Measurements from ENCODE around the gene PRDM2.
A peak's percentile ranks its signal among the peaks of the same experiment; 100 is the strongest.
"Not testable (repeated sequence)": the region's sequence is repeated elsewhere in the genome, so short reads cannot be mapped to it uniquely, and the experiment has no call there.

PRDM2 gene

DNA sequence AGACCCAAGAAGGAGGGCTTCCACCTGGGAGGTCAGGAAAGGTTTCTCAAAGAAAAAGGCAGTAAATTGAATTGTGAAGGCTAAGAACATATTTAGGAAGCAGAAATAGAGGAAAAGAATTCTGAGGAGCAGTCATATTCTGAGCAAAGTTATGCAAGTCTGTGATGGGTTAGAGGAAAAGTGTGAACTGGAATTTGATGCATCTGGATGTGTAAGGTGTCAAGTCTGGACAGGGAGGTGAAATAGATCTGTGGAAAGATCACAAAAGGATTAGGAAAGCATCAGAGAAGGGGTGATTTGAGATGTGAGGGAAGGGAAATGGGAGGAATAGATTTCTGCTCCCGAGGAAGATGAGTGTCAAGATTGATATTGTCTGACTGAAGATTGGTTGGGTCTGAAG is 18.1 kb upstream of the PRDM2 start:
- peaks cover 22 to 36% of the 10 kb centered on the region in 2 donors for H3K27me3 Mint-ChIP-seq
- no peak for DNase-seq
- H3K4me3 Mint-ChIP-seq = no peak overlapping the region
- no peaks in the 10 kb centered on the region for H3K9me3 Mint-ChIP-seq
- no peaks in the 10 kb centered on the region for H3K4me1 Mint-ChIP-seq (ENCODE audit: low read depth in 2 of 2)
- ATAC-seq (replicated peaks) = no peak
- no peak overlapping the region for H3K27ac Mint-ChIP-seq
- no peaks in the 10 kb centered on the region for H3K36me3 Mint-ChIP-seq (ENCODE audit: insufficient read depth)

DNA sequence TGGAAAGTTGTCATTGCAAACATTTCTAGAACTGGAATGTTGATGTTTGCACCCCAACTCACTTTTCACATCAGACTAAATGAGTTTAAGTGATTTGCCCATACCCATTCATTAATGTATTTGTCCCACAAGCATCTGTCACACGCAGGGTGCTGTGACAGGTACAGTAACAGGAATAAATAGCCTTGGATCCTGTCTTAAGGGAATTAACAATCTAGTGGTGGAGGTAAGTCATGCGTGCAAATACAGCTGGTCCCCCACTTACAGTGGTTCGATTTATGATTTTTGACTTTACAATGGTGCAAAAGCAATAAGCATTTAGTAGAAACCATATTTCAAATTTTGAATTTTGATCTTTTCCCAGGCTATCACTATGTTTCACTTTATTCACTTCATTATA is 17.5 kb upstream of the PRDM2 start:
- DNase-seq = no peak
- H3K9me3 Mint-ChIP-seq = no peaks in the 10 kb centered on the region
- no peak for ATAC-seq (replicated peaks)
- no peaks in the 10 kb centered on the region for H3K4me1 Mint-ChIP-seq (ENCODE audit: low read depth in 2 of 2)
- no peak overlapping the region for H3K27ac Mint-ChIP-seq
- H3K27me3 Mint-ChIP-seq = peaks cover 25 to 36% of the 10 kb centered on the region in 2 donors
- H3K4me3 Mint-ChIP-seq = no peak overlapping the region
- H3K36me3 Mint-ChIP-seq (ENCODE audit: insufficient read depth) = no peaks in the 10 kb centered on the region

DNA sequence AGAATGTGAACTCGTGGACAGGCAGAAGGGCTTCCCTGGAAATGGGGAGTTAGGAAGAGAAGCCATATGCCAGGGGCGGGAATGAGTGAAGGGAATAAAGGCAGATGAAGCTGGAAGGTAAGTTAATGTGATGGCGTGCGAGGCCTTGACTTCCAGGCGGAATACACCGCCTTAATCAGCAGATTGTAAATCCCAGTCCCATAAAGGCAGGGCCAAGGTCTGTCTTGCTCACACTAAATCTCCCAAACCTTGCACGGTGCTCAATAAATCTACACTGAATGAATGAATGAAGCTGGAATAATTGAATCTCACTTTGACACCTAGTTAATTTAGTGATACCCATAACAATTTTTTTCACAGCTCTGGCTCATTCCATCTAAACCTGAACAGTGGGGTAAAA is 16.8 kb upstream of the PRDM2 start:
- Mint-ChIP-seq H3K4me1 (ENCODE audit: low read depth in 2 of 2) (no peaks in the 10 kb centered on the region), H3K36me3 (ENCODE audit: insufficient read depth) (no peaks in the 10 kb centered on the region), H3K27me3 (peaks cover 32 to 37% of the 10 kb centered on the region in 2 donors), H3K27ac (no peak overlapping the region), H3K4me3 (no peak overlapping the region), H3K9me3 (no peaks in the 10 kb centered on the region)
- ATAC-seq (replicated peaks) (no peak), DNase-seq (no peak)

DNA sequence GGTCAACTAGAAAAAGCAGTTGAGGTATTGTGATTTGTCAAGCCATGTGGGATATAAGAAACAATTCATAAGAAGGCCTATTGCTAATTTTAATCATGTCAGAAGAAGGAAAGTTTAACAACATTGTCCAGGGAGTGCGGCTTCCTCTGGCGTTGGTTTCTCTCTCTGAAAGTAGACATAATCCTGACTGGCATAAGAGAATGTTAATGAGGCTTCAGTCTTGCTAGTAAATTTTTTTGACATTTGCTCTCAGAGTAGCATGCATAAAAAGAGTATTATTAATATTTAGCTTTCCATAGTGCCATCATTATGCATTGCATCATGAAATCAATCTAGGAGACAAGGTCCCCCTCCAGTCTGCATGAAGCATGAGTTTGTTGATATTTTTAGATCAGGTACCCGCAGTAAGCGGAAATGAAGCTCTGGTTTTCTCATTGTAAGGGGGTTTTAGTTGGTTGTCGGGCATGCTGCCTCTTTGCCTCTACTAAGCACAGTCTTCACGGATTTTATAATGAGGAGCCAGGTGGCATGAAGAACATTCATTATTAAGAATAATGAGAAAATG is 12.8 kb upstream of the PRDM2 start:
- Mint-ChIP-seq H3K27ac (no peak overlapping the region), H3K4me1 (ENCODE audit: low read depth in 2 of 2) (no peaks in the 10 kb centered on the region), H3K9me3 (no peaks in the 10 kb centered on the region), H3K4me3 (no peak overlapping the region), H3K36me3 (ENCODE audit: insufficient read depth) (no peaks in the 10 kb centered on the region), H3K27me3 (peaks cover 31 to 39% of the 10 kb centered on the region in 2 donors)
- ATAC-seq (replicated peaks) (no peak), DNase-seq (no peak)

DNA sequence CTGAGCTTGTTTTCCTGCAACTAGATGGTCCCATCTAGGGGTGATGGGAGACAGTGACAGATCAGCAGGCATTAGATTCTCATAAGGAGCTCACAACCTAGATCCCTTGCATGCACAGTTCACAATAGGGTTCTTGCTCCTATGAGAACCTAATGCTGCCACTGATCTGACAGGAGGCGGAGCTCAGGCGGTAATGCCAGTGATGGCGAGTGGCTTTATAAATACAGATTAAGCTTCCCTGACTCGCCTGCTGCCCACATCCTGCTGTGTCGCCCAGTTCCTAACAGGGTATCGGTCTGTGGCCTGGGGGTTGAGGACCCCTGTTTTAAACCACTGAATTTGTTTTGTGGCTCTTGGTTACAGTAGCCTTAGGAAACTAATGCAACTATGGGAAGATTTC is 6.9 kb upstream of the PRDM2 start:
- not testable (repeated sequence) for H3K36me3 Mint-ChIP-seq (ENCODE audit: insufficient read depth); H3K4me1 Mint-ChIP-seq (ENCODE audit: low read depth in 2 of 2); H3K4me3 Mint-ChIP-seq; H3K9me3 Mint-ChIP-seq; DNase-seq; H3K27ac Mint-ChIP-seq
- peak; percentile 31 for ATAC-seq (replicated peaks)
- peaks cover 37 to 54% of the 10 kb centered on the region in 2 donors for H3K27me3 Mint-ChIP-seq

DNA sequence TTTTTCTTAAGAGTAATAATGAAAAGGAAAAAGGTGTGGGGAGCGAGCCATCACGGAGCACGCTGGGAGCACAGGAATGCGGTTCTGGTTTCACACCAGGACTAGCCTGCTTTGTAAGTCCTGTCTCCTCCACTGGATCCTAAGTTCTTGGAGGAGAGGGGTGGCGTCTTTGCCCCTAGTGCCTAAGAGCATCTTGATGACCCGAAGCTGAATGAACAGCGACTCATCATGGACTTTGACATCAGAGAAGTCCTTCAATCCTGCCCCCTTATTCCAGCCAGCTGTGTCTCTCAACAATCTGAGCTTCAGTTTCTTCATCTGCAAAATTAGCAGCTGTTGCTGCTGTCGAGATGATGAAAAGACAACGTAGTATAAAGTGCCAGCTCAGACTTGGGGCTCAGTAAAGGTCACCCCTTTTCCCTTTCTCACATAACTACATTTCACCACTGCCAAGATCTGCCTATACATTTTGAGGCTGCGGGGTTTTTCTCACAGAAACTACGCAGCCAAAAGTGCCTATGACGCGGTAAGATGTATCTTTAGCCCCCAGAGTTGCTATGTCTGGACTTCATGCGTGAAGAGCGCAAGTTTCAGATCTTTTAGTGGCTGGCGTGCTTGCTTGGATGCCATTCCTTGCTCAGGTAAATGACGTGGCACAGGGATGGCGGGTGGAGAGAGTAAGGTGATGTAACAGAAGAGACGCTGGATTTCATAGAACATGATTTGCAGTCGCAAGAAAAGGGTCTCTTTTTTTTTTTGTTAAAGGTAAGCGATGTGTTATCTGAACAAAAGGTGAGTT is 4.9 kb upstream of the PRDM2 start:
- ATAC-seq (replicated peaks) (no peak), DNase-seq (no peak)
- no peak overlapping the region for H3K4me3 Mint-ChIP-seq
- H3K36me3 Mint-ChIP-seq (ENCODE audit: insufficient read depth) = peaks cover 15% of the 10 kb centered on the region
- peaks cover 22 to 37% of the 10 kb centered on the region in 2 donors for H3K27me3 Mint-ChIP-seq
- H3K27ac Mint-ChIP-seq = no peak overlapping the region
- H3K9me3 Mint-ChIP-seq = peaks cover 0 to 4% of the 10 kb centered on the region in 2 donors
- H3K4me1 Mint-ChIP-seq (ENCODE audit: low read depth in 2 of 2) = peaks cover 9 to 11% of the 10 kb centered on the region in 2 donors

DNA sequence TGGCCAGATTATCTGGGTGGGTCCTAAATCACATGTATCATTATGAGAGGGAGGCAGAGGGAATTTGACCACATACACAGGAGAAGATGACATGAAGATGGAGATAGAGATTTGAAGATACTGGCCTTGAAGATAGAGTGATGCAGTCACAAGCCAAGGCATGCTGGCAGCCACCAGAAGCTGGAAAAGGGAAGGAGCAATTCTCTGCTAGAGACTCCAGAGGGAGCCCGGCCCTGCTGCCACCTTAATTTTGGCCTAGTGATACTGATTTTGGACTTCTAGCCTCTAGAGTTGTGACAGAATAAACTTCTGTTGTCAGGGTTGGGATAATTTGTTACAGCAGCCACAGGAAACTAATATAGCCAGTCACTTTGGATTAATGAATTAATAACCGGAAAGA is 2.2 kb upstream of the PRDM2 start:
- Mint-ChIP-seq H3K36me3 (ENCODE audit: insufficient read depth) (peaks cover 34% of the 10 kb centered on the region), H3K27ac (no peak overlapping the region), H3K4me3 (peak overlapping the region in 1 of 2 donors; percentile 5), H3K27me3 (peaks cover 15 to 19% of the 10 kb centered on the region in 2 donors), H3K4me1 (ENCODE audit: low read depth in 2 of 2) (peaks cover 23 to 28% of the 10 kb centered on the region in 2 donors), H3K9me3 (peaks cover 0 to 4% of the 10 kb centered on the region in 2 donors)
- no peak for ATAC-seq (replicated peaks)
- DNase-seq = no peak

DNA sequence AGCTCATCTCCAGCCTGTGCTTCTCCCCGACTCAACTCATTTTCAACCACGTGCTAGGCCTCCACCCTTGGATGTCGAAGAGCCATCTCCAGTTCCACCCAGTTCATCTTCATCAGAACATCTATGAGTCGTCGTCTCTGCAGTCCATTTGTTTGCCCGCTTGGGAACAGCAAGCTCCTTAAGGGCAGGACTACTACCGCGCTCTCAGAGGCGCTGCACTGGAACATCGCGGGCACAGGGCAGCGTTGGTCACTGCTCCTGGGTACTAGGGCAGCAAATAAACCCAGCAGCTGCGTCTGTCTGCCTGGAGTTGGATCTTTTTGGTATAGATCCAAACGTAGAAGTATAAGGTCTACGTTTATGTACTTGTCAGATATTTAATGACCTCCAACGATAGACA is 478 bp upstream of the PRDM2 start:
- H3K27ac Mint-ChIP-seq = peak overlapping the region; percentile 83 to 92
- peaks cover 39% of the 10 kb centered on the region for H3K36me3 Mint-ChIP-seq (ENCODE audit: insufficient read depth)
- peak overlapping the region; percentile 79 to 80 for H3K4me3 Mint-ChIP-seq
- H3K27me3 Mint-ChIP-seq = peaks cover 6 to 9% of the 10 kb centered on the region in 2 donors
- DNase-seq (no peak), ATAC-seq (replicated peaks) (no peak)
- peaks cover 25 to 35% of the 10 kb centered on the region in 2 donors for H3K4me1 Mint-ChIP-seq (ENCODE audit: low read depth in 2 of 2)
- H3K9me3 Mint-ChIP-seq = peaks cover 0 to 4% of the 10 kb centered on the region in 2 donors

DNA sequence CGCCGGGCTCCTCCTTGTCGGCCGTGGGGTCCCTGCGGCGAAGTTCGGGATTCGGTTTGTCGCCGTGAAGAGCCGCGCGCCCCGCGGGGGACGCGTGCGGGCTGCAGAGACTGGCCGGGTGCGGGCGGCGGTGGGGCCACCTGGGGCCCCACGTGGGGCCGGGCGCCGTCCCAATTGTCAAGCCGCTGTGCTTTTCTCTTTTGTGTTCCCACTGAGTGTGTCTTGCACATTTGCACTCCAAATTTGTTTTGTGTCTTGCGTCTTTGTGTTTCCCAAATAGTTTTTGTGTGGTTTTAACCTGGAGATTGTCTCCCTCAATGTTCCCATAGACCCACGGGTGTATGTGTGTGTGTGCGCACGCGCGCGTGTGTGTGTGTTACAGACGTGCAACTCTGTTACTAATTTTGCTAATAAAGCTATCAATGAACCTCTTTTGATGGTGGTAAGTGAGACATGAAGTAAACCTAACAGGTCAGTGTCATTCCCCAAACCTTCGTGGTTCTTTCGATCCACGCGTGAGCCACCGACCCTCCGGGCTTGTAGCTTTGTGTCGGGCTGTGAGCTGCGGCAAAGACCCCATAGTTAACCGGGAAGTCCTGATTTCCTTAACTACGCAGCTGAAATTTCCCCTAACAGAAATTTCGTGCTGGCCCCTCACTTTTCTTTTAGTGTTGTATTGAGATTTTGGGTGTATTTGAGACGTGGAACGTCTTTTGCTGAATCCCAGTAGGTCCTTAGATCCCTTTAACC is 708 bp downstream of the PRDM2 start:
- H3K36me3 Mint-ChIP-seq (ENCODE audit: insufficient read depth) = peaks cover 44% of the 10 kb centered on the region
- H3K9me3 Mint-ChIP-seq = peaks cover 0 to 4% of the 10 kb centered on the region in 2 donors
- H3K4me3 Mint-ChIP-seq = peak overlapping the region; percentile 93 to 97
- ATAC-seq (replicated peaks) (peak; percentile 33), DNase-seq (peak; percentile 40 to 59 (median 47))
- peak overlapping the region; percentile 99 for H3K27ac Mint-ChIP-seq
- peaks cover 29 to 45% of the 10 kb centered on the region in 2 donors for H3K4me1 Mint-ChIP-seq (ENCODE audit: low read depth in 2 of 2)
- H3K27me3 Mint-ChIP-seq = peaks cover 0 to under 1% of the 10 kb centered on the region in 2 donors

DNA sequence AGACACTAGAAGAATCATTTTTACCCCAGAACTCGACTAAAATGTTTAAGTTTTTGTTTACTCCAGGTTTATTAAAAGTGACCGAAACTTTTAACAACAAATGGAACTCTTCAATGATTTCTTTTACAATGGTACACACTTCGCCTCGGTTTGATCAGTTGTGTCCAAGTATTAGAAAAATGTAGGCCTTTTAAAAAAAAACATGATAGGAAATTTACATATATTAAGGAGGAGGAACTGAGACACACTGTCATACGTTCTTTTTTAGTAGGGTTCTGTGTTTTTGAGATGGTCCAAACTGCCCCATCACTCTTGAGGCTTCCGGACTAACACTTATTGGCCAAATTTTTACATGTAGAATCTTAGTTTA is 1.3 kb downstream of the PRDM2 start:
- H3K4me1 Mint-ChIP-seq (ENCODE audit: low read depth in 2 of 2) = peaks cover 32 to 49% of the 10 kb centered on the region in 2 donors
- peaks cover 0 to 4% of the 10 kb centered on the region in 2 donors for H3K9me3 Mint-ChIP-seq
- H3K27ac Mint-ChIP-seq = peak overlapping the region; percentile 99
- ATAC-seq (replicated peaks) (no peak), DNase-seq (no peak)
- H3K36me3 Mint-ChIP-seq (ENCODE audit: insufficient read depth) = peaks cover 44% of the 10 kb centered on the region
- no peaks in the 10 kb centered on the region for H3K27me3 Mint-ChIP-seq
- peak overlapping the region; percentile 93 to 97 for H3K4me3 Mint-ChIP-seq

DNA sequence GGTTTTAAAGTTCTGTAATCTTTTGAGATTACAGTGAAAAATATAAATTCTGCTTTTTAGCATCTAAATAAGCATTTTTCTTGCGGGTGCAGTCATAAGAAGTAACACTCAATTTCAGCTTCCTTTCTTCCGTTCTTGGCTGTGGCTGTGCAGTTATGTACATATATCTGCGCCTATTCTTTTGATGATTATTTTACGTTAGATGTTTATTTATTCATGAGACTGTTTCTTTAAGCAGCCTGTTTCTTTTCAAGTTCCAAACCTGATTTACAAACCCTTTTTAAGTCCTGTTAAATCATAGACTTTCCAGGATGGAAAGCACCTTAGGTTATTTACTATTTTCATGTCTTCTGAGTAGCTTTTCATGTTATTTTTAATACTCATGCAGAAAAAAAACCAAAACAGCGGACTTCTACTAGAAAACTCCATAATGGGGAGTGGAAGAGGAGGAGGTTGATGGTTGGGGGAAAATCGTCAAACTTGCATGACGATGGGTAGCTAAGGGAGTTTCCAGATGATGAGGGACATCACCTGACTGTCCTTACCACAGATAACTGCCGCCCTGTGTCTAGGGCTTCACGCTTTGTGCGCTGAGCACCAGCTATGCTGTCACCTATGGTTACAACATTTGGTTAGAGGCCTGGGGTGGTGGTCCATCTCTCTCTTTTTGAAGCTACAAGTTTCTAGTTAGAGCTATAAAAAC is 2.6 kb downstream of the PRDM2 start:
- peaks cover 0 to 3% of the 10 kb centered on the region in 2 donors for H3K9me3 Mint-ChIP-seq
- DNase-seq (peak; percentile 68 to 72 (median 68)), ATAC-seq (replicated peaks) (peak; percentile 86)
- no peaks in the 10 kb centered on the region for H3K27me3 Mint-ChIP-seq
- H3K4me3 Mint-ChIP-seq = peak overlapping the region; percentile 93 to 97
- H3K27ac Mint-ChIP-seq = peak overlapping the region; percentile 99
- H3K36me3 Mint-ChIP-seq (ENCODE audit: insufficient read depth) = peaks cover 49% of the 10 kb centered on the region
- peaks cover 32 to 52% of the 10 kb centered on the region in 2 donors for H3K4me1 Mint-ChIP-seq (ENCODE audit: low read depth in 2 of 2)

DNA sequence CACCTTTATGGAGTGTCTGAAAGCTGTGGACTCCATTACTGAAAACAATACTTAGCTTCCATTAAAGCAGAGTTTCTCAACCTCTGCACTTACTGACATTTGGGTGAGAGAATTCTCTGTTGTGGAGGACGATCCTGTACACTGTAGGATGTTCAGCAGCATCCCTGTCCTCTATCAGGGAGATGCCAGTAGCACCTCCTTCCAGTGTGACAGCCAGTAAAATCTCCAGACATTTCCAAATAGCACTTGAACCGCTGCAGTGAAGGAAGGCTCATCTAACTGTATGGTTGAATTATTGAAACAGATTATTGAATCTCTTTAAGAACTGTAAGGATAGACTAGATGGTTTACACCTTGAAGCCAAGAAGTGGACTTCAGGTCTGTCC is 3.1 kb downstream of the PRDM2 start:
- ATAC-seq (replicated peaks) (no peak), DNase-seq (no peak)
- peak overlapping the region; percentile 93 to 97 for H3K4me3 Mint-ChIP-seq
- peaks cover 51% of the 10 kb centered on the region for H3K36me3 Mint-ChIP-seq (ENCODE audit: insufficient read depth)
- H3K4me1 Mint-ChIP-seq (ENCODE audit: low read depth in 2 of 2) = peaks cover 32 to 56% of the 10 kb centered on the region in 2 donors
- H3K27me3 Mint-ChIP-seq = no peaks in the 10 kb centered on the region
- H3K27ac Mint-ChIP-seq = peak overlapping the region; percentile 99
- H3K9me3 Mint-ChIP-seq = peaks cover 0 to 3% of the 10 kb centered on the region in 2 donors
